Activated CD4-positive, CD25-positive, alpha-beta regulatory T cell treated with anti-CD3 and anti-CD28 coated beads, Interleukin-2, amount 50 U/mL, for 24 hours (primary cell): ENCODE results near the gene COPS8.

Source experiments
- ATAC-seq, 2 donors: fragments of 150-1000 bp; cut with Tn5 transposase; one replicate each; pipeline ENCODE4 v1.10.0; 2021; ENCODE audit warnings: mild to moderate bottlenecking in 1 of 2, moderate library complexity in 1 of 2

Gene COPS8

DNA sequence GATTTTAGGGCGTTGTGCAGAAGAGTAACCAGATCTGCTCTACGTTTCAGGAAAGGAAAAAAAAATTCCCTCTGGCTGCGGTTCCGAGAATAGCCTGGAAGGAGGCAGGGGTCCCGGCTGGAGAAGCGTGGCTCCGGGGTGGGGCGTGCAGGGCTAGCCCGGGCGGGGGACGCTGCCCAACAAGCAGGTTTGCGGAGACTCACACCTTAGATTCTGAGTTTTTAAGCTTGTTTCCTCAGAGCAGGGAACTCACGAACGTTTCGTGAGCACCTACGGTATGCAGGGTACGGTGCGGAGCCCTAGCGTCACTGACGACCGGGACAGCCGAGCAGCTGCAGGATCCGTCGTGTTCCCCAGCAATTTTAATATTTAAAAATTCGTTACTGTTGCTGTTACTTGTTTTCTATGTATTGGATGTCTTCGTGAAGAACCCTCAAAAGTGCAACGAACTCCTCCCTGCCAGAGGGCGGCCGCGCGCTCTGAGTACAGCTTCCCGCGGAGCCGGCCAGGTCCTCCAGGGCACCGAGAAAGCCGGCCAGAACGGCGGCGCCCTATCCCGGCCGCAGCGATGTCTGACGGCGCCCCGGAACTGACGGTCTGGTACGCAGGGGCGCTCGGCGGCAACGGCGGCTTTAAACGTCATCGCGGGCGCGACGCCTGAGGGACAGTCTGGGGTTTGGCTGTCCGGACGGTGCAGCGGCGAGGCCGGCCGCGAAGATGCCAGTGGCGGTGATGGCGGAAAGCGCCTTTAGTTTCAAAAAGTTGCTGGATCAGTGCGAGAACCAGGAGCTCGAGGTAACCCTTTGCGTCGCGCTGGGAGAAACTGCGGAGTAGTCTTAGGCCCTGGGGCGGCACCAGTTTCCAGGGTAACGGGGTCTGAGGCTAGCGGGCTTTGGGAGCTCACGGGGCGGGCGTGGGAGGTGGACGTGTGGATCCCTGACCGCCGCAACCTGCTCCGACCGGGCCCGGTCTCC lies at the start of gene COPS8:
COPS8 (plus strand) TSS at position 642 of the 974 bp plus-strand sequence; CDS start at position 718, 76 bp downstream.
- peak; percentile 99 for ATAC-seq

- ATAC-seq, result no peak
Observed at GRCh38 chr2:237039301-237040031, 46.2 kb upstream of the COPS8 start.

DNA sequence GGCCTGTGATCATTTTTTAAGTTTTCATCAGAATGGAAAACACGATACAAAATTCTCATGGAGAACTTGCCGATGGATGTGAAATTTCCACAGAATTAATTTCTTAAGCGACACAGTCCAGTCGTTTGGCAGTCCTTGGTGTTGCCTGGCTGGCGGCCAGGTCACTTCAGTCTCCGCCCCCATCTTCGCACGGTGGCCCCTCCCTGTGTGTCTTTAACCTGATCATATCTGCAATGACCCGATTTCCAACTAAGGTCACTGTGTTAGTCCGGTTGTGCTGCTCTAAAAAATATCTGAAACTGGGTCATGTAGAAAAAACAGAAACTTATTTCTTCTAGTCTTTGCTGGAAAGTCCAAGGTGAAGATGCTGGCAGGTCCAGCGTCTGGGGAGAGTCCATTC lies 44.5 kb upstream of the COPS8 start:
- ATAC-seq, result no peak

- no peak for ATAC-seq
Observed at GRCh38 chr2:237042101-237042500, 43.6 kb upstream of the COPS8 start.

GRCh38 chr2:237043866-237044265 lies 41.8 kb upstream of the COPS8 start:
- ATAC-seq, result no peak

GRCh38 chr2:237044281-237044680 lies 41.4 kb upstream of the COPS8 start:
- no peak for ATAC-seq

DNA sequence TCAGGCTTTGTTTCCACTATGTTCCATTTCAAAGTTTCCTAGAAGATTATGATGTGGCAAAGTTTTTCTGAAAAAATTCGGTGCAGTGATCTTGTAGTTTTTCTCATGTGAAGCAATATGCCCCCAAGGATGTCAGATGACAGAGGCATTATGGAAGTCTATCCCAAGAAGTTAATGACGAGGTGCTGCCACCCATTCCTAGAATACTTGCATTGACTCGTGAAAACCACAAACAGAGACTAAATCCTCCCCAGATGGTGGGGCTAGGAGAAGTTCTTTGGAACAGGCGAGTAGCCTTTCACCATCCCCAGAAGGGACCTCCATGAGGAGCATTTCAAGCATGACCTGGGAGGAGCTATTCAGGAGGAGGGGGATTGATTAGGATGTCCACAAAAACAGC lies 40.2 kb upstream of the COPS8 start:
- no peak for ATAC-seq

DNA sequence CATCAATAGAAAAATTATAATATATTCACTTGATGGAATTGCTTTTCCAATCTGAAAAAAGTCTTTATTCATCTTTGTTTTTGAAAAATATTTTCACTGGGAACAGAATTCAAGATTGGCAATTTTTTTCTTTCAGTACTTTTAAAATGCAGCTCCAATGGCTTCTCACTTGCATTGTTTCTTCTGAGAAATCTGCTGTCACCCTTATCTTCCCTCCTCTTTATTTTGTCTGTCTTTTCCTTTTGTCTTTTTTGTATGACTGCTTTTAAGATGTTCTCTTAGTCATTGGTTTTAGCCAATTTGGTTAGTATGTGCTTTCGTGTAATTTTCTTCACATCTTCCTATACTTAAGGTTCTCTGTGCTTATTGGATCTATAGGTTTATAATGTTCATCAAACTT lies 37.1 kb upstream of the COPS8 start:
- no peak for ATAC-seq

GRCh38 chr2:237051861-237052260 lies 33.8 kb upstream of the COPS8 start:
- ATAC-seq, result no peak

DNA sequence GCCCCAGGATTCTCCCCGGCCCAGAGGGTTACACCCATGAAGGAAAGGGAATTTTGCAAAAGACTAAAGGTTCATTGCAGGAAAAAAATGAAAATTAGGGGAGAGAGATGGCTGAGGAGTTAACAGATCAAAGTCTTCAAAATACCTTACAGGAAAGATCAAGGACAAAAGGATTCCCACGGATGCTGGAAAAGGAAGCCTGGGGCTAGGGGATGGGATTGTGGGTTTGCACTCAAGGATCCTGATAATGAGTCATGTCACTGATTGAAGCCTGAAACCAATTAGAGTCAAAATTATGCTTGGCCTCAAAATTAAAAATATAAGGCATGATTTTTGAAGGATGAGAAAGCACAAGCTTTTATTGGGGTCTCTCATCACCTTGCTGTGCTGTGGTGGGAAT lies 32.6 kb upstream of the COPS8 start:
- no peak for ATAC-seq

DNA sequence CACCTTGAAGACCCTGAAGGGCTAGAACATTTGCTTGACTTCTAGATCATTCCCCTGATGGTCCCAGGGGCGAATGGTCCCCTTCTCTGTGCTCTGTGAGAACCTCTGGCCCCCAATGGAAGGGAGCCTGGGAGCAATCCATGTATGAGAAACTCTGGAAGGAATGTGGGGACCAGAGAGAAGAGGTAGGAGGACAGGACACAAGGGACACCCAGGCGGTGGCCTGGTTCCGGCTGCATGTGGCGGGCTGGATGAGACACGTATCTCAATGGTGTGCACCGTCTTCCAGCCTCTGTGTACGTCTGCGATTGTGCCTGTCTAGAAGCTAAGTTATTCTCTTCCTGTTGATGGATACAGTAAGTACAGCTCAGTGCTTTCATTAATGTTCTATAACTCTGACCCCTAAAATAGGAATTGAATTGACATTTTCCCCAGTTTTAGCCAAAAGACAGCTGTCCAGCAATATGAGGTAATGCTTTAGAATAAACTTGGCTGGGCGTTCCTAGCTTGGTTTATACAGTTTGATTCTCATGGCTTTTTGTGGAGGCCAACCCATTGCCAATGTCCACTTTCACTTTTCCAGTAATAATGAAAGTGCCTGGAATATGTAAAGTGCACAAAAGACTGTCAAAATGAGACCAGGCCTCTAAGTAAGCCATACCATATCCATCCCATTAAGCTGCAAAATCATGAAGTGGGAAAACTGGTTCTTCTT lies 30.1 kb upstream of the COPS8 start:
- no peak for ATAC-seq

- no peak for ATAC-seq
Observed at GRCh38 chr2:237056287-237056875, 29.3 kb upstream of the COPS8 start.

DNA sequence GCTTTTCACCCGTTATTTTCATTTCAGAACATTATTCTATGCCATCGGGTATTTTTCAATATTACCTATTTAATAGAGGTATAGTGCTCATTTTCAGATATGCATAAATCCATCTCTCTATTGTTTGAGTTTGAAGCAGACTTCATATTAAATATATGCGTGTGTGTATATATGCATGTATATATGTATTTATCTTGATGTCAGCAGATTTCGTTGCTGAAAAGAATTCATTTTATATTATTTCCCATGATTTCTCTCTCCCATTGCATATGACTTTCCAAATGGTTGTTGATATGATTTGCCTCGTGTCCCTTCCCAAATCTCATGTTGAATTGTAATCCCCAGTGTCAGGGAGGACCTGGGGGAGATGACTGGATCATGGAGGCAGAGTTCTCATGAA lies 28.6 kb upstream of the COPS8 start:
- no peak for ATAC-seq

- no peak for ATAC-seq
Observed at GRCh38 chr2:237057893-237058300, 27.8 kb upstream of the COPS8 start.

GRCh38 chr2:237058423-237058822 lies 27.3 kb upstream of the COPS8 start:
- no peak for ATAC-seq

- ATAC-seq, result peak; percentile 87 to 91
Observed at GRCh38 chr2:237059155-237059875, 26.4 kb upstream of the COPS8 start.

GRCh38 chr2:237060534-237061312 lies 25.0 kb upstream of the COPS8 start:
- ATAC-seq, result no peak

- ATAC-seq, result no peak
Observed at GRCh38 chr2:237061356-237061755, 24.3 kb upstream of the COPS8 start.

- no peak for ATAC-seq
Observed at GRCh38 chr2:237062585-237062984, 23.1 kb upstream of the COPS8 start.

DNA sequence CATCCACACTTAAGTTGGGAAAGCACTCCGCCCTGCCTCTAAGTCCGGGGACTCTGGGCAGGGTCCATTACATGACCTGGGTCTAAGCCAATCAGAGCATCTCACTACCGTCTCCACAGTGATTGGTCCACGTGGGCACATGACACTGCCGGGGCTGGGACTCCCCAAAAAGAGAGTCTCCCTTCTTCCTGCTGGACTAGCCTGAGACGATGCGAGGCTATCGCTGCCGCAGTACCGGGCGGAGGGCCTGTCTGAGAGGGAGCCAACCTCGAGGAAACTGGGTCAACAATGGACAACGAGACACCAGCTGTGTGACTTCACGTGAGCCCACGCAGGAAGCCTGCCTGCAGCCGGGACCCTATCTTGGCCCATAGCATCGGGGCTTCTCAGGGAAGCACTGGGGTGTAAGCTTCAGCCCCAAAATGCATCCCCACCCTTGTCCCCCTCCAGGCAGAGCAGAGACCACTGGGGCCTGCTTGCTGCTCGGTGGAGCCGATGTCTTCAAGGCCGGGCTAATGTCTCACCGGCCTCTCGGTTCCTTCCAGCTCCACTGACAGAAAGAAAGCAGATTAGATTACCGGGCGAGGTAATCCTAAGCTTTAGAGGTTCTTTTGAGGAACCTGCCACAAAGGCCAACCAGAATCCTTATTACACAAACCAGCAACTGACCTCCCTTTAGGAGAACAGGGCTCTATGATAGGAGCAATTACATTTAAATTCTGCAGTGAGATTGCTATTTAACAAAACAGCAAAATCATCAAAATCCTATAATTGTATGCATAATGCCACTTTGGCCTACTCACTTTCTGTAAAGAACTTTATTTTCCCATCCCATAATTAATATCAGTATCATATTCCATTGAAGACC lies 21.3 kb upstream of the COPS8 start:
- ATAC-seq, result no peak
